B cell (primary cell): ENCODE results near the gene HMSD. TPM values are rescaled to one million over a fixed set of nuclear protein-coding genes. Genes with fewer than 3 reads are reported as not detected.

Experiments
- ATAC-seq: fragments of 200-7000 bp; cut with Tn5 transposase; one replicate; pipeline ENCODE4 v1.10.0; 2021; ENCODE audit warnings: low read depth, mild to moderate bottlenecking, moderate number of reproducible peaks, moderate library complexity
- CTCF ChIA-PET: fragments of 350-600 bp; sonication (Branson Sonifier 250); formaldehyde crosslinking; loops from one replicate; lab custom pipeline; 2021; ENCODE audit warnings: antibody characterized with exemption, inconsistent platforms; lab: Charles Lee
- POLR2A ChIA-PET: fragments of 350-600 bp; sonication (Branson Sonifier 250); formaldehyde crosslinking; loops from one replicate; lab custom pipeline; 2021; ENCODE audit warnings: antibody characterized with exemption; lab: Charles Lee
- DNase-seq: peaks from one replicate; pipeline ENCODE4 v3.0.0; 2013
- H2AFZ ChIP-seq: 2 replicates; pipeline ENCODE4 v1.6.1; 2012; ENCODE audit warnings: mild to moderate bottlenecking, low read depth, low read length; ENCODE audit not compliant: insufficient read depth, poor library complexity, severe bottlenecking
- H3K27ac ChIP-seq, 2 donors: 1 replicate in 1 of 2; 2 replicates in 1 of 2; pipeline ENCODE4 v1.5.1; 2012 to 2013; ENCODE audit warnings: low read length in 2 of 2, mild to moderate bottlenecking in 2 of 2, moderate library complexity in 1 of 2
- H3K27me3 ChIP-seq, 4 experiments: fragments of 200-600 bp in 1 of 4; sonication (generic) in 1 of 4; replicated peaks in 1 of 4; 1 replicate in 2 of 4; 2 replicates in 2 of 4; pipeline versions ENCODE4 v1.6.1 to v1.7.0; 2013 to 2016; ENCODE audit warnings: low read length in 3 of 4, mild to moderate bottlenecking in 2 of 4, mixed read lengths in 1 of 4, moderate library complexity in 1 of 4; ENCODE audit not compliant: insufficient read depth in 4 of 4, control insufficient read depth in 3 of 4; ENCODE audit errors: control extremely low read depth in 1 of 4
- H3K36me3 ChIP-seq, 2 experiments: replicated peaks in 1 of 2; 1 replicate in 1 of 2; 2 replicates in 1 of 2; pipeline versions ENCODE4 v1.6.1 to v1.7.1; 2013; ENCODE audit warnings: low read length in 1 of 2; ENCODE audit not compliant: insufficient read depth in 2 of 2, control insufficient read depth in 1 of 2; ENCODE audit errors: control extremely low read depth in 1 of 2, extremely low read depth in 1 of 2
- H3K4me1 ChIP-seq, 2 donors: fragments of 200-600 bp in 1 of 2; sonication (generic) in 1 of 2; 1 replicate in 1 of 2; 2 replicates in 1 of 2; pipeline versions ENCODE4 v1.5.1 to v1.6.1; 2013 to 2017; ENCODE audit warnings: low read length in 2 of 2; ENCODE audit not compliant: control insufficient read depth in 2 of 2, insufficient read depth in 2 of 2
- H3K4me2 ChIP-seq: replicated peaks from 2 replicates; pipeline ENCODE3; 2012; ENCODE audit warnings: mild to moderate bottlenecking, low read depth, low read length; ENCODE audit not compliant: poor library complexity, severe bottlenecking
- H3K4me3 ChIP-seq, 5 experiments: fragments of 200-600 bp in 1 of 5; sonication (generic) in 1 of 5; 1 replicate in 3 of 5; 2 replicates in 2 of 5; pipeline versions ENCODE4 v1.5.1 to v1.7.0; 2011 to 2016; ENCODE audit warnings: low read length in 4 of 5, mild to moderate bottlenecking in 4 of 5, low read depth in 2 of 5, control low read depth in 1 of 5, moderate library complexity in 1 of 5; ENCODE audit not compliant: insufficient read depth in 1 of 5; ENCODE audit errors: control extremely low read depth in 1 of 5, extremely low read depth in 1 of 5
- H3K79me2 ChIP-seq: fragments of 200-600 bp; sonication (generic); one replicate; pipeline ENCODE4 v1.6.0; 2016; ENCODE audit warnings: low read length; ENCODE audit not compliant: control insufficient read depth, insufficient read depth
- H3K9ac ChIP-seq: fragments of 200-600 bp; sonication (generic); 2 replicates; pipeline ENCODE4 v1.6.1; 2017; ENCODE audit warnings: mild to moderate bottlenecking, low read length, moderate library complexity
- H3K9me3 ChIP-seq, 3 donors: one replicate each; pipeline versions ENCODE4 v1.6.1 to v1.7.1; 2013; ENCODE audit warnings: low read length in 2 of 3; ENCODE audit not compliant: control insufficient read depth in 2 of 3, insufficient read depth in 1 of 3; ENCODE audit errors: control extremely low read depth in 1 of 3
- H4K20me1 ChIP-seq: 2 replicates; pipeline ENCODE4 v1.6.0; 2012; ENCODE audit warnings: mild to moderate bottlenecking, low read length; ENCODE audit not compliant: insufficient read depth, control insufficient read depth, poor library complexity, severe bottlenecking
- H3K27ac Mint-ChIP-seq: one replicate; pipeline ENCODE4 v1.8.0; 2021; ENCODE audit warnings: mixed read lengths
- H3K27me3 Mint-ChIP-seq: one replicate; pipeline ENCODE4 v1.8.0; 2021; ENCODE audit warnings: mixed read lengths
- H3K4me1 Mint-ChIP-seq: one replicate; pipeline ENCODE4 v1.8.0; 2021; ENCODE audit warnings: mixed read lengths
- H3K4me3 Mint-ChIP-seq: one replicate; pipeline ENCODE4 v1.8.0; 2021; ENCODE audit warnings: mixed read lengths
- H3K9me3 Mint-ChIP-seq: one replicate; pipeline ENCODE4 v1.8.0; 2022; ENCODE audit warnings: mixed read lengths; ENCODE audit not compliant: insufficient read depth
- CTCF ChIP-seq: fragments of 200-600 bp; IDR thresholded peaks from one replicate; pipeline ENCODE4 v1.8.0; 2022; ENCODE audit warnings: antibody characterized with exemption, mild to moderate bottlenecking
- EZH2 ChIP-seq: IDR thresholded peaks from 2 replicates; pipeline ENCODE4 v1.6.1; 2012; ENCODE audit warnings: borderline replicate concordance, low read depth, mild to moderate bottlenecking, moderate library complexity, low read length; ENCODE audit not compliant: insufficient read depth, poor library complexity, severe bottlenecking
- WGBS: methylation state at CpG from one replicate; pipeline ENCODE4 v1.1.5; 2013; ENCODE audit warnings: missing lambda C conversion rate; ENCODE audit not compliant: insufficient coverage; 5-methylcytosine and 5-hydroxymethylcytosine counted together
- intact Hi-C: fragments of 100-400 bp; cut with micrococcal nuclease; formaldehyde crosslinking; loops from one replicate; pipeline ENCODE4 v1.10.0; 2022
- polyA plus RNA-seq: library from polyadenylated mRNA; depleted of rRNA; stranded (reverse); fragments of >200 nt; gene quantifications from 2 replicates; pipeline ENCODE4 v1.2.3, GENCODE V29; 2012
- total RNA-seq, 2 donors: library from RNA; stranded (reverse); fragments of 120-200 nt in 1 of 2; gene quantifications; 1 replicate in 1 of 2; 2 replicates in 1 of 2; pipeline versions ENCODE4 v1.2.3 to v1.2.4, GENCODE V29; 2013 to 2022

HMSD gene
- total and polyA plus RNA-seq, 2 donors (not counting 1 experiment from before 2014, with no cell fraction given): 0.04 TPM; not detected in 1

GRCh38 chr18:63980896-63981460 lies 31.9 kb downstream of the HMSD start:
- Histone ChIP-seq H2AFZ (no peak overlapping the region), H3K4me3 (no peak overlapping the region), H3K4me2 (no peak overlapping the region), H3K27me3 (no peaks in the 10 kb centered on the region), H3K27ac (no peak overlapping the region), H3K79me2 (peaks cover 24% of the 10 kb centered on the region), H3K9me3 (no peaks in the 10 kb centered on the region), H3K4me1 (peaks cover 0 to 9% of the 10 kb centered on the region in 2 donors), H3K9ac (no peak overlapping the region), H4K20me1 (no peaks in the 10 kb centered on the region), H3K36me3 (peaks cover 0 to 50% of the 10 kb centered on the region in 2 experiments)
- no peak overlapping the region for H3K4me3 Mint-ChIP-seq
- ChIA-PET POLR2A (no interaction called here), CTCF (interaction anchor here (0.9 to 2.0 kb wide), 4 partner anchors 17 to 45 kb away, joined by 3 to 17 read pairs (median 6); no protein-coding TSS in a partner anchor)
- no peaks in the 10 kb centered on the region for H3K27me3 Mint-ChIP-seq
- peaks cover 18% of the 10 kb centered on the region for H3K4me1 Mint-ChIP-seq
- intact Hi-C loops: no loop called here
- no peak overlapping the region for H3K27ac Mint-ChIP-seq
- 100% methylated on average over 4 of the region's 6 CpGs for WGBS
- TF ChIP-seq EZH2: no peak
- TF ChIP-seq CTCF: no peak
- ATAC-seq (no peak), DNase-seq (no peak)
- no peaks in the 10 kb centered on the region for H3K9me3 Mint-ChIP-seq

DNA sequence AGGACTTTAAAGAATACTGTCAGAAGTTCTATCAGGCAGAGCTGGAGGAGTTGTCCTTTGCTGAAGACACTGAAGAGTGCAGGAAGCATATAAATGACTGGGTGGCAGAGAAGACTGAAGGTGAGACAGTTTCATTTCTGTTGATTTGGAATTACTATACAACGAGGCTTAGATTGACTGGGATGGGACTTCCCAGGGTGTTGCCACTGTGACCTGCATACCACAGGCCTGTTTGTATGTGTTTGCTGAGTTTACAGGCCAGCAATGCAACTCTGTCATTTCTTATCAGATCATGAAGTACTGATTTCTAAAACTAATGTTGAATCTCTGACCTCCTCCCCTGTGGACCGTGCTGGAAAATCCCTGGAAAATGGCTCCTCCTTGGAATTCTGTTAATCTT lies 32.6 kb downstream of the HMSD start:
- no peaks in the 10 kb centered on the region for H3K9me3 ChIP-seq
- DNase-seq: no peak
- intact Hi-C loops: no loop called here
- WGBS: 90% methylated on average over 1 of the region's 2 CpGs
- peaks cover 0 to 55% of the 10 kb centered on the region in 2 experiments for H3K36me3 ChIP-seq
- no peak overlapping the region for H3K4me3 ChIP-seq
- H3K4me3 Mint-ChIP-seq: no peak overlapping the region
- H3K27ac ChIP-seq: no peak overlapping the region
- peaks cover 24% of the 10 kb centered on the region for H3K79me2 ChIP-seq
- no peaks in the 10 kb centered on the region for H3K27me3 Mint-ChIP-seq
- H3K27me3 ChIP-seq: no peaks in the 10 kb centered on the region
- no peak for TF ChIP-seq CTCF
- TF ChIP-seq EZH2: no peak
- CTCF ChIA-PET: interaction anchor here (1.5 kb wide), 1 partner anchor 21 kb away, joined by 3 read pairs; no protein-coding TSS in a partner anchor
- POLR2A ChIA-PET: no interaction called here
- H3K9me3 Mint-ChIP-seq: no peaks in the 10 kb centered on the region
- H3K4me2 ChIP-seq: no peak overlapping the region
- no peak overlapping the region for H3K9ac ChIP-seq
- H2AFZ ChIP-seq: no peak overlapping the region
- H3K27ac Mint-ChIP-seq: no peak overlapping the region
- H3K4me1 ChIP-seq: peaks cover 0 to 6% of the 10 kb centered on the region in 2 donors
- ATAC-seq: no peak
- H4K20me1 ChIP-seq: no peaks in the 10 kb centered on the region
- peaks cover 14% of the 10 kb centered on the region for H3K4me1 Mint-ChIP-seq
